Measurements from ENCODE around the gene VTN. TPM values are rescaled to one million over a fixed set of nuclear protein-coding genes. Genes with fewer than 3 reads are reported as not detected.
A peak's percentile ranks its signal among the peaks of the same experiment; 100 is the strongest.

The VTN gene
- total RNA-seq, 2 experiments from 2014 or later = 0.16 to 0.17 TPM

- no peaks in the 10 kb centered on the region for H3K36me3 ChIP-seq (ENCODE audit: insufficient read depth, low read length)
- Mint-ChIP-seq H3K9me3 (no peaks in the 10 kb centered on the region), H3K36me3 (ENCODE audit: low read depth) (no peaks in the 10 kb centered on the region), H3K27ac (peak within 1 kb of the TSS; percentile 79), H3K4me1 (ENCODE audit: low read depth) (peaks cover 24% of the 10 kb centered on the region), H3K4me3 (peak within 1 kb of the TSS; percentile 96), H3K27me3 (no peaks in the 10 kb centered on the region)
- DNase-seq = peak; percentile 84 to 97 (median 92)
- H3K4me3 ChIP-seq (ENCODE audit: low read length) = peak within 1 kb of the TSS; percentile 73
- H3K27ac ChIP-seq (ENCODE audit: low read depth in 1 of 2, low read length in 2 of 2) = no peak within 1 kb of the TSS
- no peaks in the 10 kb centered on the region for H3K27me3 ChIP-seq (ENCODE audit: control insufficient read depth in 1 of 2, insufficient read depth in 2 of 2, low read length in 2 of 2)
- peak; percentile 98 for ATAC-seq (ENCODE audit: poor library complexity)
- peaks cover 20% of the 10 kb centered on the region for H3K4me1 ChIP-seq (ENCODE audit: insufficient read depth, low read length)
- ChIA-PET POLR2A (interaction anchor here (0.9 to 4.2 kb wide), 8 partner anchors 13 to 633 kb away, joined by 3 to 28 read pairs (median 6); partner anchors contain the start of genes IFT20, PHF12, POLDIP2 and SARM1), CTCF (interaction anchor here (0.6 to 2.6 kb wide), 3 partner anchors 16 to 37 kb away, joined by 3 to 15 read pairs (median 3); partner anchors contain the start of genes IFT20 and TNFAIP1)
- intact Hi-C loops (cut with DNase I, micrococcal nuclease) = loop anchor here (1.0 to 5.0 kb wide), 4 partner anchors 16 to 277 kb away; partner anchors contain the start of genes IFT20 (in 2 of the 2), TNFAIP1 (in 2 of the 2), NLK (in 1 of the 2) and POLDIP2 (in 1 of the 2)
- TF ChIP-seq CTCF (IDR thresholded peaks at IDR 0.05) = no peak
- no peaks in the 10 kb centered on the region for H3K9me3 ChIP-seq (ENCODE audit: control insufficient read depth in 1 of 2, insufficient read depth in 1 of 2, low read length in 2 of 2)
These were observed 51.1 kb downstream of the VTN start, which contains the start of gene TMEM97 for GRCh38 chr17:28318759-28319597. Gene TMEM97, plus strand, starts transcription at chr17:28319200. Its CDS starts 40 bp downstream, at chr17:28319240.

- intact Hi-C loops (cut with DNase I, micrococcal nuclease) = loop anchor here (2.0 to 5.0 kb wide), 3 partner anchors 39 to 276 kb away; partner anchors contain the start of genes NLK (in 1 of the 2) and POLDIP2 (in 1 of the 2)
- Mint-ChIP-seq H3K9me3 (no peaks in the 10 kb centered on the region), H3K4me1 (ENCODE audit: low read depth) (peaks cover 24% of the 10 kb centered on the region), H3K36me3 (ENCODE audit: low read depth) (no peaks in the 10 kb centered on the region), H3K4me3 (peak overlapping the region; percentile 96), H3K27ac (peak overlapping the region; percentile 79), H3K27me3 (no peaks in the 10 kb centered on the region)
- H3K4me1 ChIP-seq (ENCODE audit: insufficient read depth, low read length) = peaks cover 20% of the 10 kb centered on the region
- H3K27me3 ChIP-seq (ENCODE audit: control insufficient read depth in 1 of 2, insufficient read depth in 2 of 2, low read length in 2 of 2) = no peaks in the 10 kb centered on the region
- TF ChIP-seq CTCF (IDR thresholded peaks at IDR 0.05) = no peak
- H3K27ac ChIP-seq (ENCODE audit: low read depth in 1 of 2, low read length in 2 of 2) = no peak overlapping the region
- no peak for ATAC-seq (ENCODE audit: poor library complexity)
- POLR2A ChIA-PET = interaction anchor here (1.1 to 4.2 kb wide), 7 partner anchors 14 to 634 kb away, joined by 3 to 28 read pairs (median 6); partner anchors contain the start of genes IFT20, PHF12, POLDIP2 and SARM1
- DNase-seq = peak in 2 of 14 experiments; percentile 23 to 27
- H3K9me3 ChIP-seq (ENCODE audit: control insufficient read depth in 1 of 2, insufficient read depth in 1 of 2, low read length in 2 of 2) = no peaks in the 10 kb centered on the region
- CTCF ChIA-PET = interaction anchor here (1.5 to 2.6 kb wide), 2 partner anchors 17 to 38 kb away, joined by 3 to 15 read pairs; partner anchors contain the start of genes IFT20 and TNFAIP1
- H3K4me3 ChIP-seq (ENCODE audit: low read length) = peak overlapping the region; percentile 73
- H3K36me3 ChIP-seq (ENCODE audit: insufficient read depth, low read length) = no peaks in the 10 kb centered on the region
These were observed 51.9 kb downstream of the VTN start for GRCh38 chr17:28317966-28318758.

Small RNAs within 50 kb of the gene (microRNA-seq; reads per million reads assigned to microRNA genes)
- gene MIR4723 (ENCODE audit: borderline microRNAs expressed, borderline replicate concordance) = 1.2 reads per million

Other genes with a start within 250 kb of the VTN start
- 1 to 10 TPM; 2.6 to 3.7 TPM for gene TMEM97, start 51.1 kb downstream of the VTN start, total RNA-seq
- gene IFT20, start 34.8 kb downstream of the VTN start, total RNA-seq = 10 to 100 TPM; 52.6 to 53.1 TPM
- 10 to 100 TPM in 1 of 2 experiments, 1 to 10 TPM in 1; 9.5 to 12.1 TPM for gene TNFAIP1, start 34.5 kb downstream of the VTN start, total RNA-seq
- gene POLDIP2, start 12.8 kb downstream of the VTN start, total RNA-seq = 10 to 100 TPM; 22.1 to 23.9 TPM
- not detected for gene SEBOX, start 5.1 kb downstream of the VTN start, total RNA-seq
- gene SARM1, start 1.4 kb upstream of the VTN start, total RNA-seq = 10 to 100 TPM; 12.5 to 15.4 TPM
- under 1 TPM; 0.44 to 0.45 TPM for gene SLC46A1, start 35.9 kb upstream of the VTN start, total RNA-seq
- gene SLC13A2, start 103.3 kb upstream of the VTN start, total RNA-seq = not detected
- not detected for gene FOXN1, start 136.0 kb upstream of the VTN start, total RNA-seq
- 10 to 100 TPM; 77.1 to 83.9 TPM for gene UNC119, start 182.3 kb upstream of the VTN start, total RNA-seq
- 10 to 100 TPM; 73.8 to 76.4 TPM for gene PIGS, start 201.2 kb upstream of the VTN start, total RNA-seq
- 10 to 100 TPM; 21.8 to 22.7 TPM for gene ALDOC, start 206.6 kb upstream of the VTN start, total RNA-seq
- 10 to 100 TPM; 15.4 to 17.0 TPM for gene SPAG5, start 228.7 kb upstream of the VTN start, total RNA-seq
- gene RSKR, start 243.9 kb upstream of the VTN start, total RNA-seq = 10 to 100 TPM; 13.7 to 14.8 TPM

Data from CD4-positive, alpha-beta T cell (primary cell).